HG02973 (cell line): ENCODE results near the gene ACAA2.

Experiments
- ATAC-seq: cut with Tn5 transposase; IDR thresholded peaks from one replicate; pipeline ENCODE4 v1.9.1; 2021; ENCODE audit warnings: moderate library complexity; ENCODE audit not compliant: unreplicated experiment

ACAA2 gene

GRCh38 chr18:49744376-49745008 lies 68.8 kb downstream of the ACAA2 start:
- ATAC-seq: no peak

- no peak for ATAC-seq
Measured at GRCh38 chr18:49743117-49743567, 70.2 kb downstream of the ACAA2 start.

DNA sequence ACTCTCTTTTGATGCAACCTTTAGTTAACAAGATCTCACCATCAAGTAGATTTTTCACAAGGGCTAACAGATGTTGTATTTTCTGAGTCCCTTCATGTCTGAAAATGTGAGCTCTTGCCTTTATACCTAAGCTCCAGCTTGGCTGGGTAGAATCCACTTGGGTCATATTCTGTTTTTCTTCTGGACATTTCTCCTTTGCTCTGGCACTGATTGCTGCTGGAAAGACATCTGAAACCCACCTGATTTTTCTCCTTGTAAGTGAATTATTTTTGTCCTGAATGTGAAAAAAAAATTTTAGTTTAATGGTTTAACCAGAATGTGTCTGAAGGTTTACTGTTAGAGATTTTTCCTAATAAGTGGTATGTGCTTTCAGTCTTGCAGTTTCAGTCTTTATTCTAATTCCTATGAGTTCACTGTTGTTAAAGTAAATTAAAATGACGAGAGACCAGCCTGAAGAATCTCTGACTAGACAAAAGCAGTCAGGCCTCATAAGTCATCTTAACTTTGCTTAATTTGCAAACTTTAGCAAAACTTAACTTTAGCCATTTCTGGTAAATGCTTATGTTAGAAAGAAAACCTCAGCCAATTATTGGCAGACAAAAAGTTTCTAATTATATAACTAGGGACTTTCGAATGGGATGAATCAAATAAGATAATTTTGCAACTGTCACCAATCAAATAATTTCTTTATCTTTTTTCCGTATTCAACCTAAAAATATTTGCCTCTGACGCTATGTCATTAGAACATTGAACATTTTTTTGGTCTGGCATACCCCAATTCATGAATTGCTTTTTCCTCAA lies 70.8 kb downstream of the ACAA2 start:
- ATAC-seq: no peak

GRCh38 chr18:49739275-49739674 lies 74.1 kb downstream of the ACAA2 start:
- no peak for ATAC-seq

DNA sequence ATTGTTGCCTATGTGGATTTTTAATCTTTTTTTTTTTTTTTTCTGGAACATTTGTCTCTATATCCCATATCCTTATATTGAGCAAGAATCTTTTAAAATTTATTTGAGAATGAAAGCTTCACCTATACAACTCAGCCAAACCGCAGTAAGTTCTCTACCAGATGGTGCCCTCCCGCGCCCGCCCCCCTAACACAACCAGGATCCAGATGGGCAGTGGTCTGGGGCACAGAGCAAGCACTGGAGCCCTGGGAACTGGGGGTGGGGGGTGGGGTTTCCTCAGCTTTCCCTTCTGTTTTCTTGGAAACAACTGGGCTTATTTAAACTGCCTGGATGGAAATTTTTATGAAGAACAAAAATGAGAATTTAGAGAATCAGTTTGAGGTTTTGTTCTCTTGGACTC lies 74.6 kb downstream of the ACAA2 start:
- ATAC-seq: no peak

- no peak for ATAC-seq
Measured at GRCh38 chr18:49734836-49735235, 78.5 kb downstream of the ACAA2 start.

GRCh38 chr18:49733896-49734585 lies 79.3 kb downstream of the ACAA2 start:
- ATAC-seq: no peak

DNA sequence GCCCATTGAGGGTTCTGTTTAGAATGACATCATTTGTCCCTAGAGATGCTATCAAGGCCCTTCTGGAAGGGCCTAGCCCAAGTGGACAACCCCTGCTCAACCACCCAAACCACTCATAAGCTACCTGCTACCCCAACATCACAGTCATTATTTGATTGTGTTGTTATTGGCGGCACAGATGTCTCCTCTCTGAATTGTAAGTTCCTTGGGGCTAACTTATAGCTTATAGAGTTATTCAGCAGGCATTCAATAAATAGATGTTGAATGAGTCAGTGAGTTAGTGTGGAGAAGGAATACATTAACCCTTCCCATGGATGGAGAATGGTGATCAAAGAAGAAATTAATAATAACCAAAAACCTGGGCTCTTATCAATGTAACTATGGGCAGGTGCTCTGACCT lies 80.0 kb downstream of the ACAA2 start:
- ATAC-seq: no peak
